ENCODE data around the gene KIT. TPM values are rescaled to one million over a fixed set of nuclear protein-coding genes. Genes with fewer than 3 reads are reported as not detected.

The KIT gene
- total and polyA plus RNA-seq, 7 donors: 0.19 to 2.1 (median 0.92) TPM

DNA sequence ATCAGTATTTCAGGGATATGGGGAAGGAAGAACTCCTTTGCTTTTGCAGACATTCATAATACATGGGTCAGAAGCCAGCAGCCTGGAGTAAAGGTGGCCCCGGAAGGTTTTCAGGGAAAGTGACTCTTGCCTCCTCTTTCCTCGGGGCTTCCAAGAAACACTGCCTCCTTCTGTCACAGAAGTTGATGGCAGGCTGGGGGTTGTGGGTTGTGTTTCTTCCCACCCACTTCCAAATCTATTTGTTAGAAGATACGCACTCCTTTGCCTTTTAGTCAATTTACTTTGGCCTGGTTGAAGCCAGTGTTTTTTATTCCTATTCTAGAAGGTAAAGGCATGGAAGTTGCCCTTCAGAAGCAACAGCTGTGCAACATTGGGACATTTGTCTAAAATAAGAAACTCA, 19.7 kb downstream of the KIT start:
- Histone ChIP-seq H3K9me3 (no peaks in the 10 kb centered on the region), H3K27me3 (ENCODE audit: insufficient read depth in 3 of 3, low read length in 2 of 3) (no peaks in the 10 kb centered on the region), H3K4me3 (no peak overlapping the region), H3K4me1 (no peaks in the 10 kb centered on the region), H3K27ac (no peak overlapping the region), H3K36me3 (ENCODE audit: insufficient read depth in 1 of 2, low read depth in 1 of 2) (no peaks in the 10 kb centered on the region)
- WGBS, 3 donors: 81 to 89% (median 86%) methylated on average over 3 of the region's 3 CpGs
- DNase-seq (no peak), ATAC-seq (no peak)
- intact Hi-C loops (cut with DNase I): no loop called here
- TF ChIP-seq, protein P1, sequence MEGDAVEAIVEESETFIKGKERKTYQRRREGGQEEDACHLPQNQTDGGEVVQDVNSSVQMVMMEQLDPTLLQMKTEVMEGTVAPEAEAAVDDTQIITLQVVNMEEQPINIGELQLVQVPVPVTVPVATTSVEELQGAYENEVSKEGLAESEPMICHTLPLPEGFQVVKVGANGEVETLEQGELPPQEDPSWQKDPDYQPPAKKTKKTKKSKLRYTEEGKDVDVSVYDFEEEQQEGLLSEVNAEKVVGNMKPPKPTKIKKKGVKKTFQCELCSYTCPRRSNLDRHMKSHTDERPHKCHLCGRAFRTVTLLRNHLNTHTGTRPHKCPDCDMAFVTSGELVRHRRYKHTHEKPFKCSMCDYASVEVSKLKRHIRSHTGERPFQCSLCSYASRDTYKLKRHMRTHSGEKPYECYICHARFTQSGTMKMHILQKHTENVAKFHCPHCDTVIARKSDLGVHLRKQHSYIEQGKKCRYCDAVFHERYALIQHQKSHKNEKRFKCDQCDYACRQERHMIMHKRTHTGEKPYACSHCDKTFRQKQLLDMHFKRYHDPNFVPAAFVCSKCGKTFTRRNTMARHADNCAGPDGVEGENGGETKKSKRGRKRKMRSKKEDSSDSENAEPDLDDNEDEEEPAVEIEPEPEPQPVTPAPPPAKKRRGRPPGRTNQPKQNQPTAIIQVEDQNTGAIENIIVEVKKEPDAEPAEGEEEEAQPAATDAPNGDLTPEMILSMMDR (IDR thresholded peaks at IDR 0.05): no peak

DNA sequence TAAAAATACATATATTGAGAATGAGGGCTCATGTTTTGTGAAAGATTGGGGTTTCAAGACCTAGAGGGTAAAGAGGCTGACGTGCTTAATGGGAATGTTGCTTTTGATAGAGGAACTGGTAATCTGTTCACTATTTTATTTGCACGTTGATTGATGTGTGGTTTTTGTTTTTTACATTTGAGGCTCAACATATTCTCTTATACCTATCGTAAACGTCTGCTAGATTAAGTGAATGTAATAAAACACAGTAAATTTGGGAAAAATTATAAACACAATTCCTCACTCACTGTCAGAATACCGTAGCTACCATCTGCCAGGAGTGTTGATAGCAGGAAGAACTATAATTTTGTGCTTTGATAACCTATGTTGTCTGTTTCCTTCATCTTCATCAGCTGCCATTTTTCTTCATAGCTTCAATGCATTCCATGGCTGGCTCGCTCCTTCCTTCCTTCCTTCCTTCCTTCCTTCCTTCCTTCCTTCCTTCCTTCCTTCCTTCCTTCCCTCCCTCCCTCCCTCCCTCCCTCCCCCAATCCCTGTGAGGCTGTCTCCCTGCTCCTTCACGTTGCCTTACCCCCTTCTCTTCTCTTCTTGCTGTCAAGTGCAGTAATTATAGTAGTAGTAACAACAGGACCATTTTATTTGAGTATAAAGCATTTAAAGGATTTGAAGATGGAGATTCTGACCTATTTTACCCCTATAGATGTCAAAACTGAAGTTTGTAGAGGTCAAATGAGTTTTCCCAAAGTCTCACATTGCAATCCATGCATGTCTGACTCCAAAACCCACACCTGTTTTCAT, 20.3 kb downstream of the KIT start:
- TF ChIP-seq, protein P1 (IDR thresholded peaks at IDR 0.05): no peak
- WGBS, 3 donors: 87 to 89% (median 88%) methylated on average over 7 of the region's 7 CpGs
- Histone ChIP-seq H3K27me3 (ENCODE audit: insufficient read depth in 3 of 3, low read length in 2 of 3) (no peaks in the 10 kb centered on the region), H3K9me3 (no peaks in the 10 kb centered on the region), H3K27ac (no peak overlapping the region), H3K4me1 (no peaks in the 10 kb centered on the region), H3K4me3 (no peak overlapping the region), H3K36me3 (ENCODE audit: insufficient read depth in 1 of 2, low read depth in 1 of 2) (no peaks in the 10 kb centered on the region)
- no peak for DNase-seq
- ATAC-seq: no peak
- intact Hi-C loops (cut with DNase I): no loop called here

DNA sequence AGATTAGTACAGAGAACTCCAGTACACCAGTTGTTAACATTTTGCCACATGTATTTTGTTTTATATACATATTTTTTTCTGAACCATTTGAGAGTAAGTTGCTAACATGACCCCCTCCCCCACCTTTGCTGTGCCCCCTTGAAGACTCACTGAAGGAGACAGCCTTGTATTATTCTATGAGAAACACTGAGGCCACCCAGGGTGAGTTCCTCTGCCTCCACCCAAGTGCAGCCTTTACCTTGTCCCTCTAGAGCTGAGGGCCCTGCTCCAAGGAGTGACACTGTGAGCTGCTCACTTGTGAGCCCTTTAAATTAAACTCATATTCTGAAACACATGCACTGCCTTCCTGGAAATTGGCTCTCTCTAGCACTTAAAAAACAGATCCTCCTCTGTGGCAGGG, 21.1 kb downstream of the KIT start:
- Histone ChIP-seq H3K27me3 (ENCODE audit: insufficient read depth in 3 of 3, low read length in 2 of 3) (no peaks in the 10 kb centered on the region), H3K36me3 (ENCODE audit: insufficient read depth in 1 of 2, low read depth in 1 of 2) (no peaks in the 10 kb centered on the region), H3K27ac (no peak overlapping the region), H3K4me3 (no peak overlapping the region), H3K9me3 (no peaks in the 10 kb centered on the region), H3K4me1 (no peaks in the 10 kb centered on the region)
- TF ChIP-seq, protein P1 (IDR thresholded peaks at IDR 0.05): no peak
- DNase-seq (no peak), ATAC-seq (no peak)
- intact Hi-C loops (cut with DNase I): no loop called here

DNA sequence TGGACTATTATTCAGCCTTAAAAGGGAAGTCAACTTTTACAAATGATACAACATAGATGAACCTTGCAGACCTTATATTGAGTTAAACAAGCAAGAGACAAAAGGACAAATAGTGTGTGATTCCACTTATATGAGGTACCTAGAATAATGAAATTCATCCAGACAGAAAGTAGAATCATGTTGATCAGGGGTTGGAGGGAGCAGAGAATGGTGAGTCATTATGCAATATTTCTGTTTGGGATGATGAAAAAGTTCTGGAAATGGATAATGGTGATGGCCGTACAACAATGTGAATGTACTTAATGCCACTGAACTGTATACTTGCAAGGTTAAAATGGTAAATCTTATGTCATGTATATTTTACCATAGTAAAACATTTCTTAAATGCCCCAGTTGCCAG, 22.1 kb downstream of the KIT start:
- Histone ChIP-seq H3K9me3 (no peaks in the 10 kb centered on the region), H3K36me3 (ENCODE audit: insufficient read depth in 1 of 2, low read depth in 1 of 2) (no peaks in the 10 kb centered on the region), H3K27me3 (ENCODE audit: insufficient read depth in 3 of 3, low read length in 2 of 3) (no peaks in the 10 kb centered on the region), H3K27ac (no peak overlapping the region), H3K4me1 (no peaks in the 10 kb centered on the region), H3K4me3 (no peak overlapping the region)
- TF ChIP-seq, protein P1 (IDR thresholded peaks at IDR 0.05): no peak
- WGBS, 3 donors: 91 to 93% (median 91%) methylated on average over 1 of the region's 1 CpG
- intact Hi-C loops (cut with DNase I): no loop called here
- ATAC-seq: no peak
- DNase-seq: no peak

All from psoas muscle (tissue), 8 donors.